HEK293T (cell line): ENCODE data around the gene KCNG2.
"Not testable (repeated sequence)": the region's sequence is repeated elsewhere in the genome, so short reads cannot be mapped to it uniquely, and the experiment has no call there.

Source experiments
- CTCF ChIA-PET: fragments of 350-600 bp; formaldehyde crosslinking; extraction: SDS; loops from one replicate; lab custom pipeline; 2021; ENCODE audit warnings: antibody characterized with exemption, inconsistent platforms; lab: Yijun Ruan, JAX
- POLR2A ChIA-PET: fragments of 350-600 bp; formaldehyde crosslinking; extraction: SDS; loops from one replicate; lab custom pipeline; 2020; ENCODE audit warnings: antibody characterized with exemption, inconsistent platforms; lab: Yijun Ruan, JAX
- DNase-seq: peaks from one replicate; pipeline ENCODE4 v3.0.0; 2012; ENCODE audit warnings: mixed read lengths; ENCODE audit errors: extremely low spot score
- ARNT ChIP-seq: fragments of 450-650 bp; IDR thresholded peaks from 2 replicates; pipeline ENCODE4 v1.6.1; 2017; ENCODE audit warnings: mild to moderate bottlenecking
- BHLHE40 ChIP-seq: fragments of 450-650 bp; IDR thresholded peaks from 2 replicates; pipeline ENCODE4 v1.6.1; 2016; ENCODE audit warnings: mild to moderate bottlenecking, moderate library complexity, borderline replicate concordance
- CTBP1 ChIP-seq: fragments of 450-650 bp; IDR thresholded peaks from 2 replicates; pipeline ENCODE4 v1.6.1; 2016; ENCODE audit warnings: borderline replicate concordance
- ELF4 ChIP-seq: fragments of 450-650 bp; IDR thresholded peaks from 2 replicates; pipeline ENCODE4 v1.6.1; 2017; ENCODE audit warnings: antibody characterized with exemption
- FOXA1 ChIP-seq: fragments of 450-650 bp; IDR thresholded peaks from 2 replicates; pipeline ENCODE4 v1.6.1; 2016; ENCODE audit warnings: mild to moderate bottlenecking
- FOXK2 ChIP-seq: fragments of 450-650 bp; IDR thresholded peaks from 2 replicates; pipeline ENCODE4 v1.6.1; 2016; ENCODE audit warnings: mild to moderate bottlenecking
- FOXM1 ChIP-seq: fragments of 450-650 bp; IDR thresholded peaks from 2 replicates; pipeline ENCODE4 v1.6.1; 2017; ENCODE audit warnings: mild to moderate bottlenecking, borderline replicate concordance
- HDGF ChIP-seq: fragments of 450-650 bp; IDR thresholded peaks from 2 replicates; pipeline ENCODE4 v1.6.1; 2017; ENCODE audit warnings: antibody characterized with exemption, borderline replicate concordance
- L3MBTL2 ChIP-seq: fragments of 450-650 bp; conservative IDR thresholded peaks from 2 replicates; pipeline ENCODE4 v1.6.1; 2016; ENCODE audit warnings: mild to moderate bottlenecking
- LEF1 ChIP-seq: fragments of 450-650 bp; IDR thresholded peaks from 2 replicates; pipeline ENCODE4 v1.6.1; 2017; ENCODE audit warnings: mild to moderate bottlenecking, borderline replicate concordance
- NFRKB ChIP-seq: fragments of 450-650 bp; IDR thresholded peaks from 2 replicates; pipeline ENCODE4 v1.6.1; 2016; ENCODE audit warnings: mild to moderate bottlenecking, moderate library complexity
- SP1 ChIP-seq: fragments of 450-650 bp; IDR thresholded peaks from 2 replicates; pipeline ENCODE4 v1.6.1; 2017
- SUZ12 ChIP-seq: fragments of 450-650 bp; IDR thresholded peaks from 2 replicates; pipeline ENCODE4 v1.6.1; 2016; ENCODE audit warnings: mild to moderate bottlenecking
- TARDBP ChIP-seq: fragments of 450-650 bp; IDR thresholded peaks from 2 replicates; pipeline ENCODE4 v1.6.1; 2016
- ZNF384 ChIP-seq: fragments of 450-650 bp; IDR thresholded peaks from 2 replicates; pipeline ENCODE4 v1.6.1; 2016
- TF ChIP-seq, protein P1 (sequence below): fragments of 450-650 bp; IDR thresholded peaks from 2 replicates; pipeline ENCODE4 v1.6.1; 2016

Gene KCNG2

DNA sequence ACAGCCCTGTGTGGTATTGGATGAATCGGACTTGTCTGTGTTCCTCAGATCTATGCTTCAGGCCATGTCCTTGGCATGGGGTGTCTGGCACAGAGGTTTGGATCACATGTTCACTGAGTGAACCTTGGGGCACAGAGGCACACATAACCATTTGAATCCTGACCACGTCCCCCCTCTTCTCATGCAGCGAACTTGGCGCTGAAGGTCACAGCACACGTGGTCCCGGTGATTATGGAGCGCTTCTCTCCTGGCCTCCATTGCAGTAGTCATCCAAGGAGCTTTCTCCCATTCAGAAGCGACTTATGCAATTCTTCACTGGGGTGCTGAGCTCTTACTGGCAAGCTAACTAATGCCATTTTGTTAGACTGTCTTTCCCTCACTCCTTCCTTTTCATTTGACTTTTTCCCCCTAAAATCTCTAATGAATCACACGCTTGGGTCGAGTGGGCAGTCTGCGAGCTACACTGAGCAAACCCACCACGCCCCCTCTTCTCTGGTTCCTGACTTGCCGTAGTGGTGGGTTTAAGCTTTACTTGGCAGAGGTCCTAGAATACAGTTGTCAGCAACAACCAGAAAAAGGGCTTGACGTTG lies 59.4 kb downstream of the KCNG2 start:
- CTCF ChIA-PET, result no interaction called here

DNA sequence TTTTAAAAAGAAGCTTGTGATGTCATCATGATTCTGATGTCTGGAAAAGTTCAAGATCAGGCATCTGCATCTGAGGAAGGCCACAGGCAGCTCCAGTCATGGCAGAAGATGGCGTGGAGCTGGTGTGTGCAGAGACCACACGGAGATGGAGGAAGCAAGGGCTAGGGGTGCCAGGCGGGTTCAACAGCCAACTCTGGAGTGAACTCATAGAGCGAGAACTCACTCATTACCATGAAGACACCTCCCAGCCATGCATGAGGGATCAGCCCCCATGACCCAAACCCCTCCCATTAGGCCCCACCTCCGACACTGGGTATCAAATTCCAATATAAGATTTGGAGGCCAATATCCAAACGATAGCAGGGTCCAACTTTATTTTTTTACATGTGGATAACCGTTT lies 61.6 kb downstream of the KCNG2 start:
- ChIA-PET CTCF (no interaction called here), POLR2A (no interaction called here)
- no peak for TF ChIP-seq FOXK2
- TF ChIP-seq ZNF384, result no peak
- TF ChIP-seq, protein P1, sequence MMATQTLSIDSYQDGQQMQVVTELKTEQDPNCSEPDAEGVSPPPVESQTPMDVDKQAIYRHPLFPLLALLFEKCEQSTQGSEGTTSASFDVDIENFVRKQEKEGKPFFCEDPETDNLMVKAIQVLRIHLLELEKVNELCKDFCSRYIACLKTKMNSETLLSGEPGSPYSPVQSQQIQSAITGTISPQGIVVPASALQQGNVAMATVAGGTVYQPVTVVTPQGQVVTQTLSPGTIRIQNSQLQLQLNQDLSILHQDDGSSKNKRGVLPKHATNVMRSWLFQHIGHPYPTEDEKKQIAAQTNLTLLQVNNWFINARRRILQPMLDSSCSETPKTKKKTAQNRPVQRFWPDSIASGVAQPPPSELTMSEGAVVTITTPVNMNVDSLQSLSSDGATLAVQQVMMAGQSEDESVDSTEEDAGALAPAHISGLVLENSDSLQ, result no peak
- TF ChIP-seq L3MBTL2, result no peak
- TF ChIP-seq FOXM1, result no peak
- no peak for TF ChIP-seq ARNT
- TF ChIP-seq LEF1, result no peak
- TF ChIP-seq ELF4, result no peak
- TF ChIP-seq SP1, result no peak
- no peak for TF ChIP-seq TARDBP

More for the DNA sequence above, 59.4 kb downstream of the KCNG2 start:
- no peak for TF ChIP-seq CTBP1
- TF ChIP-seq BHLHE40, result no peak
- TF ChIP-seq SP1, result no peak
- TF ChIP-seq ARNT, result no peak
- no peak for TF ChIP-seq ELF4
- no peak for TF ChIP-seq FOXM1
- TF ChIP-seq FOXK2, result no peak
- no peak for TF ChIP-seq SUZ12
- no peak for TF ChIP-seq TARDBP
- no peak for TF ChIP-seq L3MBTL2
- no peak for DNase-seq
- POLR2A ChIA-PET, result no interaction called here

DNA sequence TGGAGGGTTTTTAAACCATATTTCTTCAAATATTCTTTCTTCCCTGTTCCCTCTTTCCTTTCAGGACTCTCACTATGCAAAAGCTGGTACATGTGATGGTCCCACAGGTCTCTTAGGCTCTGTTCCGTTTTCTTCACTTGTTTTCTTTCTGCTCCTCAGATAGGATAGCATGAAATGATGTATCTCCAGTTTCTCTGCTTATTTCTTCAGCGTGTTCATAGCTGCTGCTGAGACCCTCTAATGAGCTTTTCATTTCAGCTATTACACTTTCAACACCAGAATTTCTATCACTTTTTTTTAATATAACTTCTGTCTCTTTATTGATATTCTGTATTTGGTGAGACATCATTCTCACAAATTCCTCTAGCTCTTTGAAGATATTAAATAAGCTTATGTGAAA lies 63.9 kb downstream of the KCNG2 start:
- POLR2A ChIA-PET, result no interaction called here
- no peak for DNase-seq
- TF ChIP-seq HDGF (no peak), FOXM1 (no peak), TARDBP (no peak)
- CTCF ChIA-PET, result no interaction called here

More for the DNA sequence above, 61.6 kb downstream of the KCNG2 start:
- DNase-seq, result no peak

DNA sequence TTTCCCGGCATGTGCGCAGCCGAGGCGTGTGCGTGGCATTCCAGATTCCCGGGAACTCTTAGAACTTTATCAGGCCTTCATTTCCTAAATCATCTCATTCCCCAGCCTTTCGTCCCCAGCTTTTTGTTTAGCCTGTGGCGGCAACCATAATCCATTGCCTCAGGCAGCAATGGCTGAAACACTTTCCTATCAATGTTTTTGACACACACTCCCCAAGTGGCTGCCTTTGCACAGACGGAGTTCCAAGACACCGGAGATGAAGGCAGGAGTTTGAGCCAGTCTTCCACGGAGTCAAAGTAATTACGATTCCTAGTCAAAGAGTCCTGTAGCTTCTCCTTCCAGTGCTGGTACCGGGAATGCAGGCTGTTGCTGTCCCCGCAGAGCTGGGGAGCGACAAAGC lies 64.8 kb downstream of the KCNG2 start:
- POLR2A ChIA-PET, result no interaction called here
- TF ChIP-seq NFRKB (no peak), FOXM1 (no peak), ELF4 (no peak), ZNF384 (no peak), FOXA1 (no peak), LEF1 (no peak), ARNT (no peak), TARDBP (no peak), CTBP1 (no peak), HDGF (no peak), L3MBTL2 (no peak), SUZ12 (no peak), SP1 (no peak), FOXK2 (no peak), BHLHE40 (no peak)
- TF ChIP-seq, protein P1, result no peak
- no peak for DNase-seq
- CTCF ChIA-PET, result no interaction called here

DNA sequence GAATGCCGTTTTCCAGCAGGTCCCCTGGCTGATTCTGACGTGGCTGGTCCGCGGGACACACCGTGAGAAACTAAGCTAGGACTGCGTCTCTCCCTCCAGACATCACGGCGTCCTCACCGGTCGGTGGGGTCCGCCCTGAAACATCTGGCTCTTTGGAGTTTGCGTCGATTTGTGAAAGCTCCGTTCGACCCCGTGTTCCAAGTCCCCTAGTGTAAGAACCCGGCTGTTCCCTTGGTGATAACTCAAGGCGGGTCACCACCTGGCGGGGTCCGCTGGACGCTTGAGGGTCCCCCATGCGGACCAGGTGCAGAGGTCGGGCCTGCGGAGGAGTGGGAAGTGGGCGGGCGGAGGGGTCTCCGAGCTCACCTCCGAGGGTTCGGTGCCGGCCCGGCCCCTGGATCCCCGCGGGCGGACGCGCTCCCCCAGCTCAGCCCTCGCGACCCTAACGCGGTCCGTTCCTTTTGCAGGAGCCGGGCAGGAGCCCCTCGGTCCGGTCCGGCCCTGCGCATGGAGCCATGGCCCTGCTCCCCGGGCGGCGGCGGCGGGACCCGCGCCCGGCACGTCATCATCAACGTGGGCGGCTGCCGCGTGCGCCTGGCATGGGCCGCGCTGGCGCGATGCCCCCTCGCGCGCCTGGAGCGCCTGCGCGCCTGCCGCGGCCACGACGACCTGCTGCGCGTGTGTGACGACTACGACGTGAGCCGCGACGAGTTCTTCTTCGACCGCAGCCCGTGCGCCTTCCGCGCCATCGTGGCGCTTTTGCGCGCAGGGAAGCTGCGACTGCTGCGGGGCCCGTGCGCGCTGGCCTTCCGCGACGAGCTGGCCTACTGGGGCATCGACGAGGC lies 65.6 kb downstream of the KCNG2 start:
- ChIA-PET CTCF (no interaction called here), POLR2A (no interaction called here)
- TF ChIP-seq HDGF, result no peak
- TF ChIP-seq L3MBTL2, result no peak
- TF ChIP-seq, protein P1, result no peak
- TF ChIP-seq LEF1, result no peak
- no peak for TF ChIP-seq FOXM1
- TF ChIP-seq SUZ12, result no peak
- no peak for TF ChIP-seq FOXK2
- no peak for TF ChIP-seq SP1
- TF ChIP-seq ARNT, result no peak
- TF ChIP-seq NFRKB, result no peak
- no peak for TF ChIP-seq ELF4
- no peak for DNase-seq

DNA sequence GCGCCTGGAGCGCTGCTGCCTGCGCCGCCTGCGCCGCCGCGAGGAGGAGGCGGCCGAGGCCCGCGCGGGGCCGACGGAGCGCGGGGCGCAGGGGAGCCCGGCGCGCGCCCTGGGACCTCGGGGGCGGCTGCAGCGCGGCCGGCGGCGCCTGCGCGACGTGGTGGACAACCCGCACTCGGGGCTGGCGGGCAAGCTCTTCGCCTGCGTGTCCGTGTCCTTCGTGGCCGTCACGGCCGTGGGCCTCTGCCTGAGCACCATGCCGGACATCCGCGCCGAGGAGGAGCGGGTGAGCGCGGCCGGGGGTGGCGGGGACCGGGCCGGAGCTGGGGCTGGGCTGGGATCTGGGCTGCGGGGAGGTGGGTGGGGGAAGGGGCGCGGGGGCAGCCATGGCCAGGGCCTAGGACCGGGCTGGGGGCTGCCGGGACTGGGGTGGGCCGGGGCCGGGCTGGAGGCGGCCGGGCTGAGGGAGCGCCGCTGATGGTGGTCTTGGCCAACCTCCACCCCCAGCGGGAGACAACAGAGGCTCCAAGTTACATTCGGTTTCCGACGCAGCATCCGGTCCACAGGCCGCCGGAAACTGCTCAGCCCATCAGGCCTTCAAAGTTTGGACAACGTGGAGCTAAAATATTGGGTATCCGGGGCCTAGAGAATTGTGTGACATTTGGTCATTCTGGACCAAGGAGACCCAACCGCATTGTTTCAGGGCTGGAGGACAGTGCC lies 66.4 kb downstream of the KCNG2 start:
- POLR2A ChIA-PET, result no interaction called here
- no peak for DNase-seq
- TF ChIP-seq ZNF384 (no peak), ELF4 (no peak), FOXK2 (no peak), L3MBTL2 (no peak), LEF1 (no peak), HDGF (no peak), BHLHE40 (no peak), SUZ12 (no peak), ARNT (no peak), TARDBP (no peak), FOXA1 (no peak), NFRKB (no peak), CTBP1 (no peak), SP1 (no peak)
- TF ChIP-seq, protein P1, result no peak
- CTCF ChIA-PET, result no interaction called here

DNA sequence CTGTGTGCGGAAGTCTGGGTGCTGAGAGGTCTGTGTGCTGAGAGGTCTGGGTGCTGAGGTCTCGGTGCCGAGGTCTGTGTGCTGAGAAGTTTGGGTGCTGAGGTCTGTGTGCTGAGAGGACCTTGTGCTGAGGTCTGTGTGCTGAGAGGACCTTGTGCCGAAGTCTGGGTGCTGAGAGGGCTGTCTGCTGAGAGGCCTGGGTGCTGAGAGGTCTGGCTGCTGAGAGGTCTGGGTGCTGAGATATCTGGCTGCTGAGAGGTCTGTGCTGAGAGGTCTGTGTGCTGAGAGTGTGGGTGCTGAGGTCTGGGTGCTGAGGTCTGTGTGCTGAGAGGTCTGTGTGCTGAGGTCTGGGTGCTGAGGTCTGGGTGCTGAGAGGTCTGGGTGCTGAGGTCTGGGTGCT lies 67.2 kb downstream of the KCNG2 start:
- POLR2A ChIA-PET, CTCF ChIA-PET, DNase-seq: not testable (repeated sequence)

DNA sequence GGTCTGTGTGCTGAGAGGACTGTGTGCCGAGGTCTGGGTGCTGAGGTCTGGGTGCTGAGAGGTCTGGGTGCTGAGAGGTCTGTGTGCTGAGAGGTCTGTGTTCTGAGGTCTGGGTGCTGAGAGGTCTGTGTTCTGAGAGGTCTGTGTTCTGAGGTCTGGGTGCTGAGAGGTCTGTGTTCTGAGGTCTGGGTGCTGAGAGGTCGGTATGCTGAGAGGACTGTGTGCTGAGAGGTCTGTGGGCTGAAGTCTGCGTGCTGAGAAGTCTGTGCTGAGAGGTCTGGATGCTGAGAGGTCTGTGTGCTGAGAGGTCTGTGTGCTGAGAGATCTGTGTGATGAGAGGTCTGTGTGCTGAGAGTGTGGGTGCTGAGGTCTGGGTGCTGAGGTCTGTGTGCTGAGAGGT lies 68.2 kb downstream of the KCNG2 start:
- CTCF ChIA-PET, DNase-seq, POLR2A ChIA-PET: not testable (repeated sequence)
